HG02678 (cell line): ENCODE results near the gene HCAR3.
"Not testable (repeated sequence)": the region's sequence is repeated elsewhere in the genome, so short reads cannot be mapped to it uniquely, and the experiment has no call there.

Experiments
- ATAC-seq: cut with Tn5 transposase; IDR thresholded peaks from one replicate; pipeline ENCODE4 v1.9.1; 2021; ENCODE audit warnings: mild to moderate bottlenecking, moderate library complexity; ENCODE audit not compliant: unreplicated experiment

Gene HCAR3

GRCh38 chr12:122676015-122676414 is 40.6 kb downstream of the HCAR3 start:
- ATAC-seq: not testable (repeated sequence)

GRCh38 chr12:122672515-122672914 is 44.1 kb downstream of the HCAR3 start:
- ATAC-seq: no peak

- ATAC-seq: no peak
Measured at GRCh38 chr12:122669397-122670070, 47.1 kb downstream of the HCAR3 start.

GRCh38 chr12:122668268-122668667 is 48.3 kb downstream of the HCAR3 start:
- no peak for ATAC-seq

- no peak for ATAC-seq
Measured at GRCh38 chr12:122665759-122666158, 50.9 kb downstream of the HCAR3 start.

- no peak for ATAC-seq
Measured at GRCh38 chr12:122665349-122665748, 51.3 kb downstream of the HCAR3 start.
